GM12892 (cell line): ENCODE measurements around the gene TBX2.

Experiments
- POLR2A ChIP-seq: IDR thresholded peaks from 2 replicates; pipeline ENCODE4 v1.6.1; 2011; ENCODE audit warnings: low read depth, low read length, control low read depth
- POLR2AphosphoS5 ChIP-seq: IDR thresholded peaks from 2 replicates; pipeline ENCODE4 v1.6.1; 2011; ENCODE audit warnings: low read depth, low read length, control low read depth

DNA sequence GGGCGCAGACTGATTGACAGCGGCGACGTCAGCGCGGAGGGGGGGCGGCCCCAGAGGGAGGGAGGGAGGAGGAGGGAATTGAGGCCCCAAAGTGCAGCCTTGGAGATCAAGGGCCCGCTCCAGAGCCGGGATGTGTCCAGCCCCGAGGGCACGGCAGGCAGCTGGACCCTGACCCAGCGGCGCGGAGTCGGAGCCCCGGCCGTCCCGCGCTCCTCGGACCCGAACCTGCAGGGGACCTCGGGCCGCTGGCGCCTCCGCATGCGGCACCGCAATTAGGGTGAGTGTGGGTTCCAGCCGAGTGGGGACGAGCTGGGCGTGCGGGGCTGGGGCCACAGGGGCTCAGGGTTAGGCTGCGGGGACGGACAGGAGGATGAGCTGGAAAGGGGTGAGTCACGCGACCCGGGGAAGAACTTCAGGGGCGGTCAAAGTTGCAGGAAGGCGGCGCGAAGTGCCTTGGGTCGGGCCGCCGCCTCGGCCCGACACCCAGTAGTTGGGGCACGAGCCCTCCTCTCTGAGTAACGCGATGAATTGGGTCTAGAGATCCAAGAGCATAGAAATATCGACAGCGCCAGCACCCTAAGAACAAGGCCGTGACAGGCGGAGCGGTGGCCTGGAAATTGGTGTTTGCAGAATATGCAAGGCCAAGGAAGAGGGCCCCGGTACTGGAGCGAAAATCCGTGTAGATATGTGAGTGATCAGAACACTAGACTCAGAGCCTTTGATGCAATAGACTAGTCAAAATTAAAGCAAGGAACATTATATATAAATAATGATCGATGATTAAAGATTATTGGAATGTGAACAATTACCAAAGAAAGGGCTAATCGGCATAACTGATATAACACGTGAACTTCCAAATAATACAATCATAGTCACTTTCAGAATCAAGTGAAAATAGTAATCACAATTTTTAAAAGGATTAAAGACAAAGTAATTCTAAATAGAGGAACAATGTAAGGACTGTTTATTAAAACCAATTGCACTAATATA lies 53.0 kb downstream of the TBX2 start, which contains the start of gene TBX4:
- TF ChIP-seq POLR2A, result no peak
- no peak for TF ChIP-seq POLR2AphosphoS5
